ENCODE results near the gene CAMK2B.

GRCh38 chr7:44242091-44242490 lies 83.3 kb downstream of the CAMK2B start:
- TF ChIP-seq, protein P1, sequence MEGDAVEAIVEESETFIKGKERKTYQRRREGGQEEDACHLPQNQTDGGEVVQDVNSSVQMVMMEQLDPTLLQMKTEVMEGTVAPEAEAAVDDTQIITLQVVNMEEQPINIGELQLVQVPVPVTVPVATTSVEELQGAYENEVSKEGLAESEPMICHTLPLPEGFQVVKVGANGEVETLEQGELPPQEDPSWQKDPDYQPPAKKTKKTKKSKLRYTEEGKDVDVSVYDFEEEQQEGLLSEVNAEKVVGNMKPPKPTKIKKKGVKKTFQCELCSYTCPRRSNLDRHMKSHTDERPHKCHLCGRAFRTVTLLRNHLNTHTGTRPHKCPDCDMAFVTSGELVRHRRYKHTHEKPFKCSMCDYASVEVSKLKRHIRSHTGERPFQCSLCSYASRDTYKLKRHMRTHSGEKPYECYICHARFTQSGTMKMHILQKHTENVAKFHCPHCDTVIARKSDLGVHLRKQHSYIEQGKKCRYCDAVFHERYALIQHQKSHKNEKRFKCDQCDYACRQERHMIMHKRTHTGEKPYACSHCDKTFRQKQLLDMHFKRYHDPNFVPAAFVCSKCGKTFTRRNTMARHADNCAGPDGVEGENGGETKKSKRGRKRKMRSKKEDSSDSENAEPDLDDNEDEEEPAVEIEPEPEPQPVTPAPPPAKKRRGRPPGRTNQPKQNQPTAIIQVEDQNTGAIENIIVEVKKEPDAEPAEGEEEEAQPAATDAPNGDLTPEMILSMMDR (IDR thresholded peaks at IDR 0.05): no peak
- no peak for TF ChIP-seq POLR2A (IDR thresholded peaks at IDR 0.05)

Data from thyroid gland (tissue), 4 donors.